Kidney tubule cell (primary cell): Measurements from ENCODE around the gene CRIP1.

Experiments used
- DNase-seq: peaks from one replicate; pipeline ENCODE4 v3.0.0-alpha.2; 2018; ENCODE audit warnings: low spot score

The CRIP1 gene

GRCh38 chr14:105533811-105534498 is 47.3 kb downstream of the CRIP1 start:
- no peak for DNase-seq

- DNase-seq = no peak
Measured at GRCh38 chr14:105534586-105534985, 47.9 kb downstream of the CRIP1 start.

GRCh38 chr14:105536051-105536450 is 49.4 kb downstream of the CRIP1 start:
- DNase-seq = no peak

- DNase-seq = no peak
Measured at GRCh38 chr14:105536691-105537579, 50.2 kb downstream of the CRIP1 start.

GRCh38 chr14:105537580-105538474 is 51.1 kb downstream of the CRIP1 start:
- DNase-seq = peak; percentile 37
